ENCODE results near the gene ACTG1. TPM values are rescaled to one million over a fixed set of nuclear protein-coding genes. Genes with fewer than 3 reads are reported as not detected.

Gene ACTG1
- polyA plus RNA-seq, 12 donors = 527 to 2,520 (median 1,086) TPM

DNA sequence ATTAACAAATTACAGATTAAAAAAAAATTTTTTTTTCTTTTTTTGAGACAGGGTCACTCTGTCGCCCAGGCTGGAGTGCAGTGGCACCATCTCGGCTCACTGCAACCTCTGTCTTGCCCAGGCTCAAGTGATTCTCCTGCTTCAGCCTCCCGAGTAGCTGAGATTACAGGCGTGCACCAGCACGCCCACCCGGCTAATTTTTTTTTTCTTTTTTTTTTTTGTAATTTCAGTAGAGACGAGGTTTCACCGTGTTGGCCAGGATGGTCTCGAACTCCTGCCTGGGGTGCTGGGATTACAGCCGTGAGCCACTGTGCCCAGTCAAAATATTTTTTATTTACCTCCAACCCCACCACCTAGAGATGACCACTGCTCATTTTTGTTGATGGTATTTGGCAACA is 25.5 kb downstream of the ACTG1 start:
- no peak for DNase-seq

DNA sequence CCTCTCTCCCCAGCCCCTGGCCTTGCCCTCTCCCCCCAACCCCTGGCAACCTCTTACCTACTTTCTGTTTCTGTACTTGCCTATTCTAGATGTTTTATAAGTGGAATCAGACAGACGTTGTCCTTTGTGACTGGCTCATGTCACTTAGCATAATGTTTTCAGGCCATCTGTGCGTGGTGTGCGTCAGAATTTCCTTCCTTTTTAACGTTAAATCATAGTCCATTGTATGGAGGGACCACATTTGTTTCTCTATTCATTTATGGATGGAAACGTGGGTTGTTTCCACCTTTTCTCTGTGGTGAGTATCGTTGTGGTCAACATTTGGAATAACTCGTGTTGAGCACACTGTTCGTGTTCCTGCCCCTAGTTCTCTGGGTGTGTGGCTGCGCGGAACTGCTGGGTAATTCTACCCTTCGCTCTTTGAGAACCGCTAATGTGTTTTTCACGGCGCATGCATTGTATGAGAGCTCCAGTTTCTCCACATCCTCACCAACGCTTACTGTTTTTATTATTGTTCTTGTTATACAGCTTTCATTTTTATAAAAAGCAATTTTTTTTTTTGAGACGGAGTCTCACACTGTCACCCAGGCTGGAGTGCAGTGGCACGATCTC is 26.3 kb downstream of the ACTG1 start:
- DNase-seq = no peak

DNA sequence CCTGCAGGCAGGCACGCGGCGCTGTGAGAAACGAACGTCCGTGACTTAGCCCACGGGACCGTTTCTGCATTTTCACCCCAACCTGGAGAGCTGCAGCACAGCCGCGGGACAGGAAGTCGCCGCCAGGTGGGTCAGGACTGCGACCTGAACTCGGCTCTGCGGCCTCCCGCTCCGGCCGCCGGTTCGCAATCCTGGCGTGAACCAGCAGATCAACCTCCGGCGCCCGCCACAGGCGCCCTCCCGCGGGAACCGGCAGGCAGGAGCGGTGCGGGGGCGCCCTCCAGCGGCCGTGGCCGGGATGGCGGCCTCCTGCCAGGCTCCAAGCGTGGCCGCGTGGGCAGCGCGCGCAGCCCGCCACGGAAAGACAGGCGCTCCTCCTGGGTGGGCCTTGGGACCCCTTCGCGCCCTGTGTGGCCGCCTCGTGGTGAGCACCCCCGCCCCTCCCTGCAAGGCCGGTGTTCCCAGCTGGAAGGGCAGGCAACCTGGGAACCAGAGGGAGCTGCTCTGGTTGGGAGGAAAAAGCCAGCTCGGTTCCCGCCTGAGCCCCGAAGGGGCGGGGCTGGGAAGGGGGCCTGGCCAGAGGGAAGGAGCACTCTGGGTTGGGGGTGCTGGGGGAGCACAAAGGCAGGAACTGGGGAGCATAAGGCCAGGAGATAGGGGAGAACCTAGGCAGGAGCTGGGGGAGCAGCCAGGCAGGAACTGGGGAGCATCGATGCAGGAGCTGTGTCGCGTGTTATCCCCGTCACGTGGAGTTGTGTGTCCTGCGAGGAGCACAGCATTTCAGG is 28.2 kb downstream of the ACTG1 start:
- DNase-seq = peak; percentile 78

DNA sequence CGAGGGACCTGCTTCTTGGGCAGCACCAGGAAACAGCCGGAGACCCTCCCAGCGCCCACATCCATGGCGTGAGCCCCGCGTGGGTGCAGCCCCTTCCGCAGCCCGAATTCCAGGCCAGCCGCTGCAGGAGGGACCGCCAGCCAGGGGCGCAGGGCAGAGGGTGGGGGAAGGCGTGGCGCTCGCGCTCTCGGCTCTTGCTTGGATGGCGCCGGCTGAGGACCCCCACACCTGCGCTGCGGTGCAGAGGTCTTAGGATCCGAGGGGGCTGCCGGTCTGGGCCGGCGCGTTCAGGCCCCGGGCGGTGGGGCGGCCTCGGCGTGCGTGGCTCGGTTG is 28.8 kb downstream of the ACTG1 start:
- DNase-seq = no peak

DNA sequence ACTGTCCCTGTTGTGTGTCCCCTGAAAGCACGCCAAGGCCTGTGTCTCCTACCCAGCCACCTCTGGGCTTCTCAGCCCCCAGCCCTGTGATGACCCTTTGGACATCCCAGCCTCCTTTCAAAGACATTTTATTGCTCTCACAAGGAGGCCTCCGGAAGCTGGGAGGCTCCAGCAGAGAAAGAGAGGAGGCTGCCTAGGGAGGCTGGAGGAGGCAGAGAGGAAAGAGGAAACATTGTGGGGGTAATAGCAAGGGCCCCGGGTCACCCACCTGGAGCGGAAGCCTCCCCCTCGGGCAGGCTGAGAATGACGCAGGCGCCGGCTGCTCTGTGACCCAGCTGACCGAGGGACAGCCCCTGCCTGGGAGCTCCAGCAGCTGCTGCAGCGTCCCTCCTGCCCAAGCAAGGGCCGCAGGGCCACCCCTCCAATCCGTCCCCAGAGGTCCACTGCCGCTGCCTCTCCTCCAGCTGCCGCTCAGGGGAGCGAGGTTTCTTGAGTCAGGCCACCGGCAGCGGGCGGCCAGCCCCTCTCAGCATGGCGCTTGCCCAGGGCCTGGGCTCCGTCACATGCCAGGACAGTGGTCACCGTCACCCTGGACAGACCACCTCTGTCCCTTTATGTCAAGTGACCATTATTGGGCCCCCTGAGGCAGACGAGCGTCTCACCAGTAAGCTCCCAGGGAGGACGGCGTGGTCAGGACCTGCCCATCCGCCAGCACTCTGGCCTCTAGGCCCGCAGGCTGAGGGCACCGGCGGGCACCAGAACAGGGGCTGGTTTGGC is 29.3 kb downstream of the ACTG1 start:
- DNase-seq = peak; percentile 53

DNA sequence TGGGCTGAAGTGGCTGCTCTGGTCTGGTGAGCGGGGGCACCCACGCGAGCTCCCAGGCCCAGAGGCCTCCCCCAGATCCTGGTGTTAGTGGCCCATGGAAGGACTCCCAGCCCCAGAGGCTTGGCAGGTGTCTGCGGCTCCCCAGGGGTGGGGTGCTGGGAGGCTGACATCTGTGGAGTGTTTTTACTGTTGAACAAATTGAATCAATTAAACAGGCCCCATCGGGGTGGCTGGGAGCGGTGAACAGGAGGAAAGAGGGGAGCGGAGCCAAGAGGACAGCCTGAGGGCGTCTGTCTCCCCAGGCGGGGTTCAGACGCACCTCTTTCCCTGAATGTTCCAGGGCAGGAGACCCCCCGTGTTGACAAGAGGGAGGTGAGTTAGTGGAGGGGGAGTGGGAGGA is 29.9 kb downstream of the ACTG1 start:
- DNase-seq = no peak

DNA sequence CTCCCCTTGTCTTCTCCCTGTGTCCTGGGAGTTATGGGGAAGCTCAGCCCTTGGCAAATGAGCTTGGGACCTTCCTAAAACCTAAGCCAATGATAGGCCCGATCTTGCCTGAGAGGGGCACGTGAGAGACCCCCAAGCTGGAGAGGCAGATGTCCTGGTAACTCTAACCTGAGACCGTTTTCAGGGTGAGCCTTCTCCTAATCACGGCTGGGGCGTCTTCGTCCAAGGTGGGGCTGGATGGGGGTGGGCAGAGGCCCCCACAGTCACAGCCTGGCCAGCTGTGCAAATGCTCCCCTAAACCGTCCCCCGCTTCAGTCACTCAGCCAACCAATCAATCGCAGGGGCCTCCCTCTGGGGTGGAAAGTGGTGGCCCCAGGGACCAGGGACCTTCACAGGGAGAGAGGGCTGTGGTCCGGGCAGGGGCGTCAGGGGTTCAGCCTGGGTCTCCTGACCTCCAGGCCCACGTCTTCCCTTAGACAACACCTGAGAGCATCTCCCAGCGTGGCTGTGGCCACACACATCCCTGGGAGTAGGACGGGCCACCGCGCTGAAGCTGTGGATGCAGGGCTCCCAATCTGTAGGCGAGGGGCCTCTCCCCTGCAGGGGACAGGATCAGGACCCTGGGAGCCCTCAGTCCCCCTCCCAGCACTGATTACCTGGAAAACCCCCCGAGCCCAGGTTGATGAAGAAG is 30.6 kb downstream of the ACTG1 start:
- DNase-seq = no peak

DNA sequence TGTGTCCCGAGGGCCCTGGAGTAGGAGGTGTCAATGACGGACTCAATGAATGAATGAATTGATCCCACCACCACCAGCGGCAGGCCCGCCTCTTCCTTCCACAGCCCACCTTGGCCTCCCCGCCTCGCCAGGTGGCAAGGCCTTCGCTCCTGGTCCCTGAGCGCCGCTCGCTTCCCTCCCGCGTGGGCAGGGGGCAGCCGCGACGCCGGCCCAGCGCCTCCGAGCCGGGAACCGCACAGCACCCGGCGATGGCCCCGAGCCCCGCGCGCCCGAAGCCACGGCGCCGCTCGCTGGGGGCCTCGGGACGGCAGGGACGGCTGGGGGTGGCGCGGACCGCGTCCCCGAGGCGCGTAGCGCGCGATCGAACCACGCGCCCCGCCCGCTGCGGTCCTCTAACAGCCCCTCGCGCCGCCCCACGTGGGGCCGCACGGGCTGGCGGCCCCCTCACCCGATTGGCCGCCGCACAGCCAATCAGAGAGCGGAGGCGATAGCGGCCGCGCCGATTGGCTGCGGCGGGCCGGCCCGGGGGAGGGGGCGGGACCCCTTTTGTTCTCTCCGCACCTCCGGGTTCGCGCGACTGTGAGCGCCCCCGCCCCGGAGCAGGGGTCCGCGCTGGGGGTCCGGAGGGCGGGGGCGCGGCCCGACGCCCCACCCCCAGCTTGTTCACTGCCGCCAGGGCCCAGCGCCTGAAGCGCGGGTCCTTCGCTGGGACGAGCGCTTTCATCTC is 31.4 kb downstream of the ACTG1 start:
- peak; percentile 77 for DNase-seq

DNA sequence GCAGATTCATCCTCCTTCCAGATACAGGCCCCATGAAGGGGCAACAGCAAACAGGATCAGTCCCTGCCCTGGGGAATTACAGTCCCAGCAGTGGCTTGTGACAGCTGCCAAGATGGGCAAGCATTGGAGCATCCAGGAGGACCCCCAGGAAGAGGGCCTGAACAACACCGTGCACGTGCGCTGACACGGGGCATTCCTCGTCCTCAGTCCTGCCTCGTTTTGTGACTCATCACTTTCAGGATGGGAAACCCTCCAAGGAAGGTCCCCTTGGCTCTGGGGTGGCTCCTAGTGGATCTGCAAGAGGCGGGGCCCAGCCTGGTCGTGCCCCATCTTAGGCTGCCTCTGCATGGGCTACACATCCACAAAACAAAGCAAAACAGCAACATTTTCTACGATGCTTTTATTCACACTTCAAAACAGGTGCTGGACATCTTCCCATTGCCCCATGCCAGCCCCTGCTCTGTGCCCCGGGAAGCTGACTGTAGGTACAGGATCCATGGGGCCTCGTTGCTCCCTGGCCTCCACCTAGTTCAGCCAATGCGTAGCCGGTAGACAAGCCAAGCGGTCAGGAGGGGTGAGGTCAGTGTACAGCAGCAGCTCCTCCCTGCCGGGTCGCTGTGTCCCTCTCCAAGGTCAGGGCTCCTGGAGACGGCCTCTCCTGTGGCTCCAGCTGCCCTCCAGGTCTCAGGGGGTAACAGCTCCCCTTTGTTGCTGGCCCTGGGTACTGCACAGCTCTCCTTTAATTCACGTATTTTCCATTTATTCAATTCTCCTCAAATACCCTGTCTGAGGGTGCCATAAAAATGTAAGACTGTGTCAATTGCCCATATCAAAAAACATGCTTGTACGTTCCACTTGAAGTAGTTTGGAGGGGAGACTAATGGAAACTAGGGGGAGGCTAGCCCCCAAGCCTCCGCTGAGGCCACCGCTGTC is 32.2 kb downstream of the ACTG1 start:
- no peak for DNase-seq

DNA sequence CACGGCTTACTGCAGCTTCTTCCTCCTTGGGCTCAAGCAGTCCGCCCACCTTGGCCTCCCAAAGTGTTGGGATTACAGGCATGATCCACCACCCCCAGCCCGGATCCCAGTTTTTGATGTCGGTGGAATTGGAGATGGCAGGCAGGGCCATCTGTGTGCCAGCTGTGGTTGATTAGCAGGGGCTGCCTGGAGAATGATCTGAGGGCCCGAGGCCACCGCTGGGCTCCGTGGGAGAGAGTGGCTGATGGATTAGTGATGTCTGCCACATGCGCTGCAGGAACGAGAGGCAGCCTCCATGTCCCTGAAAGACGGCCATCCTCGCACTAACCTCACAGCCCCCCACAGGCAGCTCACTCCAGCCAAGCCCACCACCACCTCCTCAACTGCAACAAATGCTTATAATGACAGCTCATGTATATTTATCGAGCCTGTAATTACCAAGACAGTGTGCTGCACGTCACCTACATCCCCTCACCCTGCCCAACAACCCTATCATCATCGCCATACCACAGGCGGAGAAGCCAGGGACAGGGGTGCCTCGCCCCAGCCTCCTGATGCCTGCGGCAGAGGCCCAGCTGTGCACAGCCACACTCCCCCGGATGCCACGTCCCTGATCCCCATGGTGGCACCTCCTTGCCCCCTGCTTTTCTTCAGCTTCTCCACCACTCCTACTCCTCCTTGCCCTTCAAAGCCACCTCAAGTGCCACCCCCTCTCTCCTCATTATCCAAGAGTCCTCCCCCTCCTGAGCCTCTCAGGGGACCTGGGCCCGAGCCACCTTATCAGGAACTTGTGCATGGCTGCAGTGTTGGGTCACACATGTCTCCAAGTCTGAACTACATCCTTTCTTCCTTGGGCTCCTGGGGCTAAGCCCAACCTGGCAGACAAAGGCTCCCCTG is 33.2 kb downstream of the ACTG1 start:
- no peak for DNase-seq

DNA sequence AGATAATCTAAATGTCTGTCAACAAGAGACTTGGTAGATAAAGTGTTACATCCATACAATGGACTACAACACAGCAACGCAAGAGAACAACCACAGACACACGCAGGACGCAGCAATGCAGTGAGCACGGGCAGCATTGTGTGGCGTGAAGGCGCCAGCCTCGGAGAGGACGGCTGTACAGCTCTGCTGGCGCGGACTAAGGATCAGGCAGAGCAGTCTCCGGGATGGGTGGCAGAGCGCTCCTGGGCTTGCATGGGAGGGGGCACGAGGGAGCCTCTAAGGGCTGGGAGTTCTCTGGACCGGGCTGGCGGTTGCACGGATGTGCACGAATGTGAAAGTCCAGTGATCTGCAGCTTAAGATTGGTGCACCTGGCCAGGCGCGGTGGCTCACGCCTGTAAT is 34.5 kb downstream of the ACTG1 start:
- no peak for DNase-seq

DNA sequence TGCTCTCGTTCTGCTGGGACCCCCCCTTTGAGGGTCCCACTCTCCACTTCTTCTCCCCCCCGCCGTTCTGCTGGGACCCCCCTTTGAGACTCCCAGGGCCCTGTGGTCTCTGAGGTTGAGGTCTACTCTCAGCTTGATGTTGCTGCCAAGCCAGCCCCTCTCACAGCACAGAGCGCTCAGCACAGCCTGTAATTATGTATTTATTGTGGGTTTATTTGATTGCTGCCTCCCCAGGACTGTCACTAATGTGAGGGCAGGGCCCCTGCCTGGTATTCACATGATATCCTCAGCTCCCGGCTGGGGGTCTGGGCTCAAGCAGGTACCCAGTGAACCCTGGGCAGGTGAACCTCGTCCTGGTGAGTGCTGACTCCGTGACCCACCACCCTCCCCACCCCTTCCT is 35.4 kb downstream of the ACTG1 start:
- DNase-seq = no peak

DNA sequence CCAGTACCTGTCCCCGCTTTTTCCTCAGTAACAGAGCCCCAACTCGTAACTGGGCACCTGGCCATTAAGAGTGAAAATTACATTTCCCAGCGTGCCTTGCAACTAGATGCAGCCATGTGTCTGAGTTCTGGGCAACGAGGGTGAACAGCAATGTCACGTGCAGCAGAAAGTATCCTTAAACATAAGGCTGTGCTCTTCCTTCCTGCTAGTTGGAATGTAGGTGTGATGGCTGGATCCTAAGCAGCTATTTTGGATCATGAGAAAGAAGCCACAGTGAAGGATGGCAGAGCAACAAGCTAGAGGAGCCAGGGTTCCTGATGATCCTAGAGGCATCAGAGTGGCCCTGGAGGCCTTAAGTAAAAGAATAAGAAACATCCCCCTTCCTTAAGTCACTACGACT is 36.0 kb downstream of the ACTG1 start:
- no peak for DNase-seq

DNA sequence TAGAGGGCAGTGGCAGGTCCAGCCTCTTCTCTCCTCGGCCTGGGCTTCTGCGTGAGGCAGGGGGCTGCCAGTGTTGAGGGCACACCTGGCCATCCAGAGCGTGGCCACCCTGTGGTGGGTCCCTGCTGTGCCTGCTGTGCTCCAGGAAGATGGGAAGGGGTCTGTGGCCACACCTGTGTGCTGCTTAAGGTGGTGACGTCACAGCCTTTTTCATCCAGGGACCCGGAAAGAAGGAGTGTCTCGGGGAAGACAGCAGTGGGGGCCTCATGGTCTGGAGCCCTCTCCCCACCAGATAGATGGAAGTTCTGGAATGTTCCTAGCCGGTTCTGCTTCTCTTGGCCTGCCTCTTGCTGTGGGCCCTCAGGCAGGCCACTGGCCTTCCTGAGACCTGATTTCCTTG is 36.5 kb downstream of the ACTG1 start:
- no peak for DNase-seq

DNA sequence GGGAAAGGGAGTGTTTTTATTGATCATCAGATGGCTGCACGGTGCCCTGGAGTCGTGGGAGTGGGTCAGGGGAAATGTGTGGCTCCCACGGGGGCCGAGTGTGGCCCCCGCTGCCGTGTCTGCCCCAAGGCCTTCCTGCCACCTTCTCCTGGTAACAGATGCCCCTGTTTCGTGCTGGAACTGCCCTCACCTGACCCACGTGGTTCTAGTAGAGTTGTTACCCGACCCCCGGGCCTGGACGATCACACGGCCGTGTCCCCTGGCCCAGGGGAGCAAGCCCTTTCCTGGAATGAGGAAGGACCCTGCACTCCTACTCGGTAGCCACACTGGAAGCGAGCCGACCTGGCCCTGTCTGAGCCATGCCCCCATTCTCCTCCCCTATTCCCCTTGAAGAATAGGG is 37.6 kb downstream of the ACTG1 start:
- no peak for DNase-seq

DNA sequence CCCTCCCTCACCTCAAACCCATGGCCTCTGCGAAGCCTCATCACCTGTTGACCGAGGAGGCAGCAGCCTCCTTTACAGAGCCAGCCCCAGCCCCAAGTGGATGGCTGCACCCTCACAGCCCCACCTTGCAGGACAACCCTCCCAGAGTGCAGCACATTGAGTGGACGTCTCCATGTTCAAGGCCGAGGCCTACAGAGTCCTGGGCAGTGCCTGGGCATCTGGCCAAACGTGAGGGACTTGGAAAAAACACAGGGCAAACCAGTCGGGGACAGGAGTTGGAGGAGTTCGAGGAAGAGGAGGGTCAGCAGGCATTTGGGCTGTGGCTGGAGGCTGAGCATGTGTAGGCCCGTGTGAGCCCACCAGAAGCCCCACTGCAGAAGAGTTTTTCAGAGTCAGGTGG is 39.6 kb downstream of the ACTG1 start:
- no peak for DNase-seq

DNA sequence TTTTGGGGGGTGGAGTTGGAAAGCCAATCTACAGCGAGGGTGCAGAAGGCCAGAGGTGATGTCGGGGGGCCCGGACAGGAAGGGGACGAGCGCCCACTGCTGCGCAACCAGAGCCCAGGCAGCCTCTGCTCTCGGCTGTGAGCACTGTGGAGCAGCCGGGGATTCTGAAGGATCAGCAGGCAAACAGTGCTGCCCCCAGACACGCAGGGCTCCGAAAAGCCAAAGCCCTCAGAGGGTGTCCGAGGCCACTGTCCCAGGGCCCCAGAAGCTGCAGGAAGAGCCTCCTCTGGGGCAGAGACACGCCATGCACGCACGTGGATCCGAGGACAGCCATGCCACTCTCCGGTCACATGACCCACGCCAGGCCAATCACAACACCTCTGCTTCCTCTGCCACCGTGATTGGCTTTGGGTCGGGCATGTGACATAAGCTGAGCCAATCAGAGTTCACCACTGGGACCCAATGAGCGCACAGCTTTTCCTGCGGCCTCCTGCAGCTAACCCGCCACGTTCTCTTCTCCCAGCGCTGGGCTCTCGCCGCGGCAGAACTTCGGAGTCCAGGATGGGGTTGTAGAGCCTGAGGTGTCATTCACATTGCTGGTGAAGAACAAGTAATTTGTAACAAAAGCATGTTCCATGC is 40.7 kb downstream of the ACTG1 start:
- DNase-seq = peak; percentile 93

DNA sequence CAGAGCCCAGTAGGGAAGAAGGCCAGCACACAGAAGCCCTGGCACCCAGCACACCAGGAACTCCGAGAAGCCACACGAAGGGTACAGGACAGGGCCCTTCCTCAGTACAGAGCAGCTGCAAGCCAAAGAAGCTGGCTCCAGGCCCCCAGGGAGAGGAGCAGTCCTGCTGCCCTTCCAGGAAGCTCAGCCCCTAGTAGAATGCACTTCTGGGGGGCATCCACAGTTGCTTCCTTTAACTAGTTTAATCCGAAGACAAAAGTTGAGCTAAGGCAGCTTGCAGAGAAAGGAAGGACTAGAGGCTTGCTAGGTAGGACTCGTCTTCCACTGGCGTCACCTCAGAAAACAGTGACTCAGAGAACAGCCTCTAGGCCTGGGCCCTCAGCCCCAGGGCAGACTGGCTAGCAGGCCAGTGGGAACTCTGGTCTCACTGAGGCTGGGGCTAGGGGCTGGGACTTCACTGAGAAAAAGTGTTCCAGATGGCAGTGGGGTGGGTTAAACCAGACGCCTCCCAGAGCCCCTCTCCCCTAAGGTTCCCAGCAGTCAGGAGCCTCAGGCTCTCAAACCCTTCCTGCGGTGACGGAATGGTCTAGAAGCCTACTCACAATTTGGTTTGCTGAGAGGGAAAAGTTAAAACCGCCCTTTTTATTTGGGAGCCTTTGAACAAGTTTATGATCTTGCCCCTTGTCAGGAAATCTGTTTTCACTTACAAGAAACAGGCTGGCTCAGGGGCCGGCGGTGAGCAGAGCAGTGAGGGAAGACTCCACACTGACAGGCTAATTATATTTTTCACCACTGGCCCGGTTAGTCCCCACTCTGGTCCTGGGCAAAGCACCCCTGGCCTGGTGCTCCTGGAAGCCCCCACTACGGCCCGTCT is 41.4 kb downstream of the ACTG1 start:
- DNase-seq = no peak

Measured in muscle of arm (tissue), 12 donors.